Stimulated activated CD8-positive, alpha-beta memory T cell treated with anti-CD3 and anti-CD28 coated beads, Interleukin-7, amount 100 ng/mL, for 4 hours (primary cell): Measurements from ENCODE around the gene CWC25.
A peak's percentile ranks its signal among the peaks of the same experiment; 100 is the strongest.
"Not testable (repeated sequence)": the region's sequence is repeated elsewhere in the genome, so short reads cannot be mapped to it uniquely, and the experiment has no call there.

Source experiments
- DNase-seq, 2 donors: peaks; one replicate each; pipeline ENCODE4 v3.0.0-alpha.2; 2020; ENCODE audit warnings: low read depth in 2 of 2

The CWC25 gene

GRCh38 chr17:38852771-38853291 is 27.7 kb upstream of the CWC25 start:
- no peak for DNase-seq

GRCh38 chr17:38851434-38851833 is 26.3 kb upstream of the CWC25 start:
- DNase-seq = no peak

GRCh38 chr17:38850374-38850773 is 25.3 kb upstream of the CWC25 start:
- no peak for DNase-seq

- no peak for DNase-seq
Observed at GRCh38 chr17:38848939-38849605, 24.0 kb upstream of the CWC25 start.

- DNase-seq = no peak
Observed at GRCh38 chr17:38848557-38848891, 23.4 kb upstream of the CWC25 start.

- DNase-seq = no peak
Observed at GRCh38 chr17:38844261-38844757, 19.2 kb upstream of the CWC25 start.

GRCh38 chr17:38825762-38826247 is 684 bp upstream of the CWC25 start:
- no peak for DNase-seq

GRCh38 chr17:38815576-38816193 is 9.4 kb downstream of the CWC25 start:
- DNase-seq = no peak

GRCh38 chr17:38809828-38810227 is 15.3 kb downstream of the CWC25 start:
- DNase-seq = no peak

GRCh38 chr17:38800237-38800760 is 24.8 kb downstream of the CWC25 start:
- DNase-seq = no peak

GRCh38 chr17:38799501-38800236 is 25.5 kb downstream of the CWC25 start, which contains the start of gene PIP4K2B:
TSS of gene PIP4K2B (minus strand) at chr17:38799556. CDS start at chr17:38799424, 132 bp downstream.
- DNase-seq = peak; percentile 68 to 81

GRCh38 chr17:38798614-38799500 is 26.3 kb downstream of the CWC25 start:
- DNase-seq = peak; percentile 8 to 39

GRCh38 chr17:38797828-38798227 is 27.3 kb downstream of the CWC25 start:
- no peak for DNase-seq

- DNase-seq = no peak
Observed at GRCh38 chr17:38797158-38797490, 28.0 kb downstream of the CWC25 start.

- no peak for DNase-seq
Observed at GRCh38 chr17:38796451-38797157, 28.5 kb downstream of the CWC25 start.

- no peak for DNase-seq
Observed at GRCh38 chr17:38794221-38794620, 30.9 kb downstream of the CWC25 start.

GRCh38 chr17:38791162-38791561 is 34.0 kb downstream of the CWC25 start:
- no peak for DNase-seq

GRCh38 chr17:38790148-38790707 is 34.9 kb downstream of the CWC25 start:
- DNase-seq = not testable (repeated sequence)

- DNase-seq = no peak
Observed at GRCh38 chr17:38789185-38789584, 35.9 kb downstream of the CWC25 start.

- not testable (repeated sequence) for DNase-seq
Observed at GRCh38 chr17:38787999-38788398, 37.1 kb downstream of the CWC25 start.
